NCI-H2196 (cell line): ENCODE results near the gene SLC30A3.
"Not testable (repeated sequence)": the region's sequence is repeated elsewhere in the genome, so short reads cannot be mapped to it uniquely, and the experiment has no call there.

Experiments
- DNase-seq: peaks from one replicate; lab custom pipeline; 2025; ENCODE audit not compliant: unreplicated experiment; lab: John Stamatoyannopoulos, UW

SLC30A3 gene, protein sequence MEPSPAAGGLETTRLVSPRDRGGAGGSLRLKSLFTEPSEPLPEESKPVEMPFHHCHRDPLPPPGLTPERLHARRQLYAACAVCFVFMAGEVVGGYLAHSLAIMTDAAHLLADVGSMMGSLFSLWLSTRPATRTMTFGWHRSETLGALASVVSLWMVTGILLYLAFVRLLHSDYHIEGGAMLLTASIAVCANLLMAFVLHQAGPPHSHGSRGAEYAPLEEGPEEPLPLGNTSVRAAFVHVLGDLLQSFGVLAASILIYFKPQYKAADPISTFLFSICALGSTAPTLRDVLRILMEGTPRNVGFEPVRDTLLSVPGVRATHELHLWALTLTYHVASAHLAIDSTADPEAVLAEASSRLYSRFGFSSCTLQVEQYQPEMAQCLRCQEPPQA

DNA sequence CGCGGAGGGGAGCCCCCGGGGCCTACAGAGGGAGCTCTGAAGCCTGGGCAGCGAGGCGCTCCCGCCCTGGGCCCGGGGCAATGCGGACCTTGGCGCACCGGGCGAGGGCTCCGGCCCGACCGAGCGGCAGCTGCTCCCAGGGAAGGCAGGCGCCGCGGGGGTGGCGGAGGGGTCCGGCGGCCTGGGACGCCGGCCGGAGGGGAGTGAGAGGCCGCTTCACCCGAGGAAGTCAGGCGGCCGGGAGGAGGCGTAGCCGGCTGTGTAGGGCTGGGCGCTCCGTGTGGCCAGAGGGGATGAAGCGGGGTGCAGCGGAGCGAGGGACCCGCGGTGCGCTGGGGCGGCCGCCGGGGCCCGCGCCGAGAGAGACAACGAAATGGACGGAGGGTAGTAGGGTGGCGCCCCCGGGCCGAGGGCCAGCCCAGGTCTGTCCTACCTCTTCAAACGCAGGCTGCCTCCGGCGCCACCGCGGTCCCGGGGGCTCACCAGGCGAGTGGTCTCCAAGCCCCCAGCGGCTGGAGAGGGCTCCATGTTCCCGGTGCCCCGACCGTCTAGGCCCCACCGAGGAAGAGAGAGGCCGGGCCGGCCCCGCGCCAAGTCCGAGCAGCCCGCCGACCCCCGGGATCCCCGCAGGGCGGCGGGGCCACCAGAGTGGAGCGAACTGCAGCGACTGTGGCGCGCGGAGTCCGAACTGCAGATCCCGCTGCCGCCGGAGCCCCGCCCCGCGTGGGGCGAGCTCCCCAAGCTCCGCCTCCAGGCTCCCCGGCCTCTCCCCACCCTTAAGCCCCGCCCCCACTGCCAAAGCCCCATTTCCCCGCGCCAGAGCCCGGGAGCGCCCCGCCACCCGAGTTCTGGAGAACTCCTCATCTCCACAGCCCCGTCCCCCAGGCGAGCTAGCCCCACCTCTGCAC, at the start of gene SLC30A3:
TSS of gene SLC30A3 (minus strand) at position 669 of the 908 bp plus-strand sequence. CDS start at position 528, 141 bp downstream.
- DNase-seq = peak; percentile 52

GRCh38 chr2:27312152-27312551, 49.3 kb upstream of the SLC30A3 start:
- no peak for DNase-seq

GRCh38 chr2:27309651-27310050, 46.8 kb upstream of the SLC30A3 start:
- no peak for DNase-seq

- DNase-seq = no peak
These were observed 45.6 kb upstream of the SLC30A3 start, which contains the start of gene UCN for GRCh38 chr2:27308359-27308881. TSS of gene UCN (minus strand) at chr2:27308445. CDS start at chr2:27307895, 550 bp downstream.

GRCh38 chr2:27307545-27308358, 44.9 kb upstream of the SLC30A3 start:
- DNase-seq = no peak

DNA sequence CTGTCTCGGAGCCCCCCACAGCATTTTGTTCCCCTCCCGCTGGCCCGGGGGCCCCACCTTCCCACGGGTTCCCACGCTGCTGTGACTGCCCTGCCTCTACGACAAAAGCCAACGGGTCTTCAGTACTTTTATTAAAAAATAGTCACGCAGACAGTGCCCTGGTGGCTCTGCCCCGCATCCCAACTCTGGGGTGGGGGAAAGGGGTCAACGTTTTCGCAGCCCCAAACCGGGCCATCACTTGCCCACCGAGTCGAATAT, 44.4 kb upstream of the SLC30A3 start:
- no peak for DNase-seq

DNA sequence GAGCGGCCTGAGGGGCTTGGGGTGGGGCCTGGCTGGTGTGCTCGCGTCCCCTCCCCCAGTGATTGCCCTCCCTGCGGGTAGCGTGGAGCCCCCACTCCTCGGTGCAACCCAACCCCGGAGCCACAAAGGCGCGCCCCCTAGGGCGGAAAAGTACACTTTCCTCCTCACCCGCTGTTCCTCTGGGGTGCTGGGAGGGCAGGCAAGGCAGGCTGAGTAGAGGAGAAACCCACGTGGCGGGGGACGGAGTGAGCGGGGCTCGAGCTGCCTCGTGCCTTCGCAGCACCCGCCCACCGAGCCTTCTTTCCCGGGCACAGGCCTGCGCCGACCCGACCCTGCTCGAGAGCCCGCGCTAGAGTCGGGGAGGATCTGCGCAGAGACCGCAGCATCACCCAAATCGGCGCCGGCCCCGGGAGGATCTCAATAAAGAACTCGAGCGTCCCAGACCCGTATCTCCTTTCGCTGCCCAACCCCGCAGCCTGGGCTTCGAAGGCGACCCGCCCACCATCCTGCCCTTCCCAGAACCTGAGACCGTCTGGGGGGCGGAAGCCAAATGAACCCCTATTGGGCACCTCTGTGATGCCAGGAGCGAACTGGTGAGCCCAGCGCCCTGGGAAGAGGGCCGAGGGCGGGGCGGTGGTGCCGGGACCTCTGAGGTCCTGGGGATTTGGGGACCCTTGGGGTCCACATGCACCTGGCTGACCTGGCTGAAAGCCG, 43.9 kb upstream of the SLC30A3 start:
- no peak for DNase-seq

DNA sequence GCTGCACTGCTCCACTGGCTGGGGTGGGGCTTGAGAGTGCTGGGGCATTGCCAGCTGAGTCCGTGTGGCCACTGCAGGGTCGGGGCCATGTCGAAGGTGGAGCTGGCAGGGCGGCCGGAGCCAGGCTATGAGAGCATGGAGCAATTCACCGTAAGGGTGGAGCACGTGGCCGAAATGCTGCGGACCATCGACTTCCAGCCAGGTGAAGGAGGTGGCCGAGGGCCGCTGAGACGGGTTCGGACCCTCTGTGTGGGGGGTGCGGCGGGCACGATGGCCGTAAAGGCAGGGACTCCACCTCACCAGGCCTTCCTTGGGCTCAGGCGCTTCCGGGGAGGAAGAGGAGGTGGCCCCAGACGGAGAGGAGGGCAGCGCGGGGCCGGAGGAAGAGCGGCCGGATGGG, 43.3 kb upstream of the SLC30A3 start:
- DNase-seq = no peak

DNA sequence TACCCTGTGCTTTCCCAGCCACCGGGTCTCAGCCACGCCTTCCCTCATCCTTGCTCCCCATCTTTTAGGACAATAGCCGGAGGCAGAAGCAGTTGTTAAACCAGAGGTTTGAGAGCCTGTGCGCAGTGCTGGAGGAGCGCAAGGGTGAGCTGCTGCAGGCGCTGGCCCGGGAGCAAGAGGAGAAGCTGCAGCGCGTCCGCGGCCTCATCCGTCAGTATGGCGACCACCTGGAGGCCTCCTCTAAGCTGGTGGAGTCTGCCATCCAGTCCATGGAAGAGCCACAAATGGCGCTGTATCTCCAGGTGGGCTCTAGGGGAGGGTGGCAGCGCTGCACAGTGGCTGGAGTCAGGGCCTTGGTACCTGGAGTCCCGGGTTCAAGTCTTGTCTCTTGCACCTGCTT, 42.7 kb upstream of the SLC30A3 start:
- no peak for DNase-seq

GRCh38 chr2:27304488-27305240, 41.8 kb upstream of the SLC30A3 start:
- no peak for DNase-seq

DNA sequence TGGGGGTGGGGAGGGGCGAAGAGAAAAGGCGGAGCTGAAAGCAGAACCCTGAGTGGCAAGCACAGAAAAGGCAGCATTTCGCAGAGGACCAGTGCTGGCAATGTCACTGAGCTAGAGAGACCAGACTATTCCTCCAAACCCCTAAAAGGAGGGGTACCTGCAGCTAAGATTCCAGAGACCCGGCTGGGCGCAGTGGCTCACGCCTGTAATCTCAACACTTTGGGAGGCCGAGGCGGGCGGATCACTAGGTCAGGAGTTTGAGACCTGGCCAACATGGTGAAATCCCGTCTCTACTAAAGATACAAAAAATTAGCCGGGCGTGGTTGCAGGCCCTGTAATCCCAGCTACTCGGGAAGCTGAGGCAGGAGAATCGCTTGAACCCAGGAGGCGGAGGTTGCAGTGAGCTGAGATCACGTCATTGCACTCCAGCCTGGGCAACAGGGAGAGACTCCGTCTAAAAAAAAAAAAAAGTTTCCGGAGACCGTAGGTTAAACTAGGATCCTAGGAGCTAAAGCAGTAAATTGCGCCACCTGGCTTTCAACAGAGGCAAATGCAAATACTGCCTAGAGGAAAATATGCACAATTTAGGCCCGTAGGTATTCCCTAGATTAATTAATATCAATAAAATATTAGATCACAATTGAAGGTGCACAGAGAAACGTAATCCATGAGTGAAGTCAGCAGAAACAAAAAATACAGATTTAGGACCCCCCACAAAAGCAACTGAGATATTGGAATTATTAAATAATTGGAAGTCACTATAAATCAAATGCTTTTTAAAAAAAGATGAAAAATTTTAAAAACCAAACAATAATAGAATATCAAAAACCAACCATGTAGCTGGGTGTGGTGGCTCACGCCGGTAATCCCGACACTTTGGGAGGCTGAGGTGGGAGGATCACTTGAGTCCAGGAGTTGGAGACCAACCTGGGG, 40.5 kb upstream of the SLC30A3 start:
- DNase-seq = peak; percentile 82

DNA sequence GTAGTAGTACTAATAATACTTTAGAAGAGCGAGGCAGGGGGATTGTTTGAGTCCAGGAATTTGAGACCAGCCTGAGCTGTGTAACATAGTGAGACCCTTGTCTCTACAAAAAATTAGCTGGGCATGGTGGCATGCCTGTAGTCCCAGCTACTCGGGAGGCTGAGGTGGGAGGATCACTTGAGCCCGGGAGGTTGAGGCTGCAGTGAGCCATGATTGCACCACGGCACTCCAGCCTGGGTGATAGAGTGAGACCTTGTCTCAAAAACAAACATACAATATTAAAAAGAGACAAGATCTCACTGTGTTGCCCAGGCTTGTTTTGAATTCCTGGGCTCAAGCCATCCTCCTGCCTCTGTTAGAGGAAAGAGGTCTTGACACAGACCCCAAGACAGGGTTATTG, 37.8 kb upstream of the SLC30A3 start:
- not testable (repeated sequence) for DNase-seq

GRCh38 chr2:27298391-27299080, 35.7 kb upstream of the SLC30A3 start:
- DNase-seq = peak; percentile 39

- no peak for DNase-seq
These were observed 34.3 kb upstream of the SLC30A3 start for GRCh38 chr2:27297195-27297594.

DNA sequence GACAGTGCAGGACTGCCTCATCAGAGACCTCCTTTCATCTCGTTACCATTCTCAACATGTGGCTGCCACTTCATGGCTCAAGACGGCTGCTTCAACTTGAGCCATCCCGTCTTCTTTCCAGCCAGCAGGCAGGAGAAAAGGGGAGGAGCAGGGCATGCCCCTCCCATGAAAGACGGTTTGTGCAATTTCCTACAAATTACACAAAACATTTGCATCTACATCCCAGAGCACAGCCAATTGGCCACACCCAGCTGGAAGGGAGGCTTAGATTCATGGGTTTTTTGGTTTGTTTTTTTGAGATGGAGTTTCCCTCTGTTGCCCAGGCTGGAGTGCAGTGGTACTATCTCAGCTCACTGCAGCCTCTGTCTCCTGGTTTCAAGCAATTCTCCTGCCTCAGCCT, 33.6 kb upstream of the SLC30A3 start:
- no peak for DNase-seq

GRCh38 chr2:27294928-27295327, 32.1 kb upstream of the SLC30A3 start:
- no peak for DNase-seq

DNA sequence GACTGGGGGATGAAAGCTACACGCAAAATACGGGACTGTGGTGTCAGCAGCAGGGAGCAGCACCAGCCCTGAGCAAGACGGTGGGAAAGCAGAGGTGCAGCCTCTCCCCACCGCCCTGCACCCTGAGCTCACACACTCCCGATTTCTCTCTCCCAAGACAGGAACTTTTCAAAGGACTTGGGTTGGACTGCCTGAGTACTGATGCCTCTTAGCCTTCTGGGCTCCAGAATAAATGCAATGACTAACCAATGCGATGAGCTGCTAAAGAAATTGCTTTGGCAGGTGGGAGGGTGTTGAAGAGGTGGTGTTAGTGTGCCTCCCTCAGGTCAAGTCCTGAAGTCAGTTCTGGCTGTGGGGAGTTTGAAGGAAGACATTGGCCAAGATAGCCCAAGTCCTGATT, 29.0 kb upstream of the SLC30A3 start:
- no peak for DNase-seq

GRCh38 chr2:27290549-27290948, 27.7 kb upstream of the SLC30A3 start:
- no peak for DNase-seq
